ENCODE measurements around the gene MLPH.

Gene MLPH

GRCh38 chr2:237599465-237600110 is 112.5 kb downstream of the MLPH start:
- no peak for TF ChIP-seq ZFX (IDR thresholded peaks at IDR 0.05)
- TF ChIP-seq, protein P1, sequence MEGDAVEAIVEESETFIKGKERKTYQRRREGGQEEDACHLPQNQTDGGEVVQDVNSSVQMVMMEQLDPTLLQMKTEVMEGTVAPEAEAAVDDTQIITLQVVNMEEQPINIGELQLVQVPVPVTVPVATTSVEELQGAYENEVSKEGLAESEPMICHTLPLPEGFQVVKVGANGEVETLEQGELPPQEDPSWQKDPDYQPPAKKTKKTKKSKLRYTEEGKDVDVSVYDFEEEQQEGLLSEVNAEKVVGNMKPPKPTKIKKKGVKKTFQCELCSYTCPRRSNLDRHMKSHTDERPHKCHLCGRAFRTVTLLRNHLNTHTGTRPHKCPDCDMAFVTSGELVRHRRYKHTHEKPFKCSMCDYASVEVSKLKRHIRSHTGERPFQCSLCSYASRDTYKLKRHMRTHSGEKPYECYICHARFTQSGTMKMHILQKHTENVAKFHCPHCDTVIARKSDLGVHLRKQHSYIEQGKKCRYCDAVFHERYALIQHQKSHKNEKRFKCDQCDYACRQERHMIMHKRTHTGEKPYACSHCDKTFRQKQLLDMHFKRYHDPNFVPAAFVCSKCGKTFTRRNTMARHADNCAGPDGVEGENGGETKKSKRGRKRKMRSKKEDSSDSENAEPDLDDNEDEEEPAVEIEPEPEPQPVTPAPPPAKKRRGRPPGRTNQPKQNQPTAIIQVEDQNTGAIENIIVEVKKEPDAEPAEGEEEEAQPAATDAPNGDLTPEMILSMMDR (conservative IDR thresholded peaks at IDR 0.05) = no peak
- no peak overlapping the region for H3K27ac ChIP-seq

DNA sequence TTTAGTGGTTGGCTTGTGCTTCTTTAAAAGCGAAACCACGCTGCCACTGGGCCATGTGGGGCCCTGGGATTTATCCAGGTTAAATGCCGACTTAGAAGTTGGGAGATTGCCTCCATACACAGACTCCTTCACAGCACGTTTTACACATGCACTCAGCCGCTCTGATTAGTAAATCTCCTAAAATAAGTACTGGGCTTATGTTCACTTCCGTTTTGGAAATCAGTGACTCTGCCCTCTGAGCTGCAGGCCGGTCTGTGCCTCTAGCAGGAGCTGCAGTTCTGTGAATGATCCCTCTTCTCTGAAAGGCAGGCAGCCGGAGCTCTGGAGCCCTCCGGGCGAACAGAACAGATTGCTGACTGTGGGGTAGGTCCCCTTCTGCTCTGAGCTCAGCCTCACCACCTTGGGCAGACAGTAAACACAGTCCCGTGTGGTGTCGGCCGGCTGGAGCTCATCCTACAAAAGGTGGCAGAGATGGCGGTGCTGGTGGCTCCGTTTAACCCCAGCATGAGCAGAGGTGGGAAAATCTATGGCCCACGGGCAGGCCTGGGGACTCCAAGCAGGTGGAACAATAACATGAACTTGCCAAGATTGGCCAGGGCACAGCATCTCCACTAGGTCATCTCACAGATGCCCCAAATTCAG is 113.3 kb downstream of the MLPH start:
- H3K27ac ChIP-seq = no peak overlapping the region
- no peak for TF ChIP-seq ZFX (IDR thresholded peaks at IDR 0.05)

GRCh38 chr2:237601453-237602116 is 114.5 kb downstream of the MLPH start:
- TF ChIP-seq, protein P1 (conservative IDR thresholded peaks at IDR 0.05) = no peak
- TF ChIP-seq ZFX (IDR thresholded peaks at IDR 0.05) = no peak
- no peak overlapping the region for H3K27ac ChIP-seq

DNA sequence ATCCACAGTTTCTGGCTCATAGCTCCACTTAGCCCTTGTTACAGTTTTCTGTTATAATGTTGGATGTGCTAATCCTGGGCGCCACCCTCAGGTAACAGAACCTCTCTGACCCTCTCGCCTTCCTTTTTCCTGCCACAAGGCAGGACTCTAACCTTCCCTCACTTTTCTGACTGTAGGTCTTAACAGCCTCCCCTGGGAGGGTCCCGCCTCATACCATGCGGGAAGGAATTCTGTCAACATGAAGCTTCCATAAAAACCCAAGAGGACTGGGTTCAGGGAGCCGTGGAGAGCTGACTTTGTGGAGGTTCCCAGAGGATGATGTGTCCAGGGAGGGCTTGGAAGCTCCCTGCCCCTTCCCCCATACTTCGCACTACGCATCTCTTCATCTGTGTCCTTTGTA is 115.4 kb downstream of the MLPH start:
- TF ChIP-seq, protein P1 (conservative IDR thresholded peaks at IDR 0.05) = no peak
- no peak for TF ChIP-seq ZFX (IDR thresholded peaks at IDR 0.05)
- no peak overlapping the region for H3K27ac ChIP-seq

- TF ChIP-seq, protein P1 (conservative IDR thresholded peaks at IDR 0.05) = no peak
- TF ChIP-seq ZFX (IDR thresholded peaks at IDR 0.05) = no peak
- no peak overlapping the region for H3K27ac ChIP-seq
Observed at GRCh38 chr2:237603049-237603717, 116.1 kb downstream of the MLPH start.

DNA sequence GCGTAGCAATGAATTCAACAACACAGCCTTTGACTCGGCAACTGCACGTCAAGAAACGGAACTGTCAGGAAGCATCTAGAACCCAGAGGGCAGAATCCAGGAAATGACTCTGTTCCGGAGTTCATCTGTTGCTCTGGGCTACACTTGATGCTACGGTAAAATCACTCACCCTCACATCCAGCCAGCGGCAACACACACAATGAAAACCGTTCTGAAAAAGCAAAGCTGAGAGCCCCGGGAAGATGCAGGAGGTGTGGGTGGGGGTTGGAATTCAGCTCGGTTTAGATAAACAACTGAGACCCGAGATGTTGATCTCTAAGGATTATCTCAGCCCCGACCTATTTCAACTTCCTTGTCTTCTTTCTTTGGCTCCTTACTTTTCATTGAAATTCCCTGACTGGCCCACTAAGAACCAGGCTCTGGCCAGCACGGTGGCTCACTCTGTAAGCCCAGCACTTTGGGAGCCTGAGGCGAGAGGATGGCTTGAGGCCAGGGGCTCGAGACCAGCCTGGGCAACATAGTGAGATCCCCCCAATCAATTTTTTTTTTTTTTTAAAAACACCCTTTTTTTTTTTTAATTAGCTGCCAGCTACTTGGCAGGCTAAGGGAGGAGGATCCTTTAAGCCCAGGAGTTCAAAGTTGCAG is 116.8 kb downstream of the MLPH start:
- no peak overlapping the region for H3K27ac ChIP-seq
- TF ChIP-seq ZFX (IDR thresholded peaks at IDR 0.05) = no peak

DNA sequence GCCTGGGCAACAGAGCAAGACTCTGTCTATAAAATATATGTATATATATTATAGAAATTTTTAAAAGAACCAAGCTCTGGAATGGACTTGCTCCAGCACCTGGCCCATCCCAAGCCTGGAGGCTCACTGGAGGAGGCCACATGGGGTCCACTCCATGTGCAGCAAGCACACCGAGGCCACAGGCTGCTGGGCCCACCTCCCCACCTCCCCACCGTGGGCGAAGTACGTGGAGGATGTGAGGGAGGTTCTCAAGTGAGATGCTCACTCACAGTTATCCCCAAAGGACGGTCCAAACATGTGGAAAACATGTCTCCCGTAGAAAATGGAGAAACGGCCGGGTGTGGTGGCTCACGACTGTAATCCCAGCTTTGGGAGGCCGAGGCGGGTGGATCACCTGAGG is 117.3 kb downstream of the MLPH start:
- H3K27ac ChIP-seq = no peak overlapping the region
- TF ChIP-seq, protein P1 (conservative IDR thresholded peaks at IDR 0.05) = no peak
- no peak for TF ChIP-seq ZFX (IDR thresholded peaks at IDR 0.05)

Data from C4-2B (cell line).